ENCODE results near the gene NOP58. TPM values are rescaled to one million over a fixed set of nuclear protein-coding genes. Genes with fewer than 3 reads are reported as not detected.

NOP58 gene
- total and polyA plus RNA-seq, 2 donors (not counting 1 experiment from before 2014, with no cell fraction given): 58.2 to 138 TPM

GRCh38 chr2:202337706-202338346 lies 72.3 kb downstream of the NOP58 start:
- TF ChIP-seq EZH2 (IDR thresholded peaks at IDR 0.05; ENCODE audit: borderline replicate concordance, insufficient read depth, low read depth, low read length, poor library complexity, severe bottlenecking) (no peak), CTCF (IDR thresholded peaks at IDR 0.05) (no peak)

GRCh38 chr2:202339071-202339870 lies 73.7 kb downstream of the NOP58 start:
- ATAC-seq (ENCODE audit: low read depth): no peak
- intact Hi-C loops (cut with micrococcal nuclease): no loop called here
- Histone ChIP-seq H3K4me2 (replicated peaks; ENCODE audit: low read depth, low read length, poor library complexity, severe bottlenecking) (no peak overlapping the region), H3K36me3 (replicated peaks in 1 of 2; ENCODE audit: control extremely low read depth in 1 of 2, control insufficient read depth in 1 of 2, extremely low read depth in 1 of 2, insufficient read depth in 2 of 2, low read length in 1 of 2) (no peaks in the 10 kb centered on the region), H3K9me3 (ENCODE audit: control extremely low read depth in 1 of 3, control insufficient read depth in 2 of 3, insufficient read depth in 1 of 3, low read length in 2 of 3) (no peaks in the 10 kb centered on the region), H3K79me2 (ENCODE audit: control insufficient read depth, insufficient read depth, low read length) (no peaks in the 10 kb centered on the region), H3K4me3 (ENCODE audit: control extremely low read depth in 1 of 5, extremely low read depth in 1 of 5, insufficient read depth in 1 of 5, low read depth in 2 of 5, low read length in 4 of 5) (no peak overlapping the region), H3K27me3 (replicated peaks in 1 of 4; ENCODE audit: control extremely low read depth in 1 of 4, control insufficient read depth in 3 of 4, insufficient read depth in 4 of 4, low read length in 3 of 4) (no peaks in the 10 kb centered on the region), H2AFZ (ENCODE audit: insufficient read depth, low read depth, low read length, poor library complexity, severe bottlenecking) (no peak overlapping the region), H3K9ac (ENCODE audit: low read length) (no peak overlapping the region), H3K27ac (ENCODE audit: low read length in 2 of 2) (no peak overlapping the region), H4K20me1 (ENCODE audit: control insufficient read depth, insufficient read depth, low read length, poor library complexity, severe bottlenecking) (no peaks in the 10 kb centered on the region), H3K4me1 (ENCODE audit: control insufficient read depth in 2 of 2, insufficient read depth in 2 of 2, low read length in 2 of 2) (no peaks in the 10 kb centered on the region)
- Mint-ChIP-seq H3K27me3 (no peaks in the 10 kb centered on the region), H3K4me1 (no peaks in the 10 kb centered on the region), H3K9me3 (ENCODE audit: insufficient read depth) (no peaks in the 10 kb centered on the region), H3K4me3 (no peak overlapping the region), H3K27ac (no peak overlapping the region)
- ChIA-PET POLR2A (no interaction called here), CTCF (no interaction called here)
- no peak for DNase-seq
- 60% methylated on average over 1 of the region's 3 CpGs for WGBS (ENCODE audit: insufficient coverage)
- TF ChIP-seq EZH2 (IDR thresholded peaks at IDR 0.05; ENCODE audit: borderline replicate concordance, insufficient read depth, low read depth, low read length, poor library complexity, severe bottlenecking): no peak
- TF ChIP-seq CTCF (IDR thresholded peaks at IDR 0.05): no peak

More at GRCh38 chr2:202337706-202338346, 72.3 kb downstream of the NOP58 start:
- DNase-seq (no peak), ATAC-seq (ENCODE audit: low read depth) (no peak)
- Histone ChIP-seq H3K4me1 (ENCODE audit: control insufficient read depth in 2 of 2, insufficient read depth in 2 of 2, low read length in 2 of 2) (no peaks in the 10 kb centered on the region), H2AFZ (ENCODE audit: insufficient read depth, low read depth, low read length, poor library complexity, severe bottlenecking) (no peak overlapping the region), H3K9ac (ENCODE audit: low read length) (no peak overlapping the region), H3K4me2 (replicated peaks; ENCODE audit: low read depth, low read length, poor library complexity, severe bottlenecking) (no peak overlapping the region), H3K79me2 (ENCODE audit: control insufficient read depth, insufficient read depth, low read length) (no peaks in the 10 kb centered on the region), H3K4me3 (ENCODE audit: control extremely low read depth in 1 of 5, extremely low read depth in 1 of 5, insufficient read depth in 1 of 5, low read depth in 2 of 5, low read length in 4 of 5) (no peak overlapping the region), H4K20me1 (ENCODE audit: control insufficient read depth, insufficient read depth, low read length, poor library complexity, severe bottlenecking) (no peaks in the 10 kb centered on the region), H3K36me3 (replicated peaks in 1 of 2; ENCODE audit: control extremely low read depth in 1 of 2, control insufficient read depth in 1 of 2, extremely low read depth in 1 of 2, insufficient read depth in 2 of 2, low read length in 1 of 2) (no peaks in the 10 kb centered on the region), H3K9me3 (ENCODE audit: control extremely low read depth in 1 of 3, control insufficient read depth in 2 of 3, insufficient read depth in 1 of 3, low read length in 2 of 3) (no peaks in the 10 kb centered on the region), H3K27me3 (replicated peaks in 1 of 4; ENCODE audit: control extremely low read depth in 1 of 4, control insufficient read depth in 3 of 4, insufficient read depth in 4 of 4, low read length in 3 of 4) (no peaks in the 10 kb centered on the region), H3K27ac (ENCODE audit: low read length in 2 of 2) (no peak overlapping the region)
- CTCF ChIA-PET: no interaction called here
- intact Hi-C loops (cut with micrococcal nuclease): no loop called here
- no peaks in the 10 kb centered on the region for H3K4me1 Mint-ChIP-seq
- no peak overlapping the region for H3K27ac Mint-ChIP-seq
- POLR2A ChIA-PET: no interaction called here
- H3K27me3 Mint-ChIP-seq: no peaks in the 10 kb centered on the region
- WGBS (ENCODE audit: insufficient coverage): 98% methylated on average over 6 of the region's 7 CpGs
- no peaks in the 10 kb centered on the region for H3K9me3 Mint-ChIP-seq (ENCODE audit: insufficient read depth)
- no peak overlapping the region for H3K4me3 Mint-ChIP-seq

Data from B cell (primary cell).